IMR-90 (cell line): Measurements from ENCODE around the gene DSCAM. TPM values are rescaled to one million over a fixed set of nuclear protein-coding genes. Genes with fewer than 3 reads are reported as not detected.

ENCODE experiments used
- ATAC-seq: fragments of 200-7000 bp; cut with Tn5 transposase; 2 replicates; pipeline ENCODE4 v1.9.1; 2020; ENCODE audit warnings: low read depth, mild to moderate bottlenecking, moderate library complexity
- BruUV-seq: library from RNA; stranded (reverse); fragments of 400-500 nt; replicated peaks from 2 replicates; lab custom pipeline; 2021; lab: Mats Ljungman, UMichigan
- CTCF ChIA-PET: fragments of 300-600 bp; formaldehyde crosslinking; extraction: SDS; loops from one replicate; lab custom pipeline; 2021; ENCODE audit warnings: antibody characterized with exemption; lab: Yijun Ruan, JAX
- POLR2A ChIA-PET: fragments of 300-600 bp; sonication (Branson Sonifier 250); formaldehyde crosslinking; loops from one replicate; lab custom pipeline; 2022; ENCODE audit warnings: antibody characterized with exemption; ENCODE audit not compliant: unreplicated experiment; lab: Charles Lee
- DNase-seq: peaks from one replicate; pipeline ENCODE4 v3.0.0; 2013
- H2AFZ ChIP-seq: replicated peaks from 2 replicates; pipeline ENCODE3; 2013; ENCODE audit warnings: low read length, mild to moderate bottlenecking; ENCODE audit not compliant: poor library complexity
- H2AK5ac ChIP-seq: 2 replicates; pipeline ENCODE4 v1.6.1; 2013; ENCODE audit warnings: low read depth, low read length, inconsistent platforms
- H2AK9ac ChIP-seq: replicated peaks from 2 replicates; pipeline ENCODE3; 2013; ENCODE audit warnings: mild to moderate bottlenecking, low read depth, low read length, moderate library complexity; ENCODE audit not compliant: poor library complexity
- H2BK120ac ChIP-seq: 2 replicates; pipeline ENCODE4 v1.6.1; 2013; ENCODE audit warnings: low read depth, low read length, inconsistent platforms
- H2BK15ac ChIP-seq: 3 replicates; pipeline ENCODE4 v1.6.1; 2013; ENCODE audit warnings: low read depth, low read length, inconsistent platforms
- H2BK20ac ChIP-seq: 2 replicates; pipeline ENCODE4 v1.6.1; 2013; ENCODE audit warnings: low read depth, mild to moderate bottlenecking, inconsistent platforms, low read length, moderate library complexity
- H2BK5ac ChIP-seq: 2 replicates; pipeline ENCODE4 v1.6.1; 2013; ENCODE audit warnings: mild to moderate bottlenecking, low read depth, low read length, inconsistent platforms; ENCODE audit not compliant: poor library complexity, severe bottlenecking
- H3K14ac ChIP-seq: replicated peaks from 2 replicates; pipeline ENCODE4 v1.6.1; 2013; ENCODE audit warnings: low read depth, low read length, inconsistent platforms
- H3K18ac ChIP-seq: 2 replicates; pipeline ENCODE4 v1.6.1; 2013; ENCODE audit warnings: low read depth, low read length, control low read depth
- H3K23ac ChIP-seq: 2 replicates; pipeline ENCODE4 v1.6.1; 2013; ENCODE audit warnings: low read depth, low read length, inconsistent platforms
- H3K27ac ChIP-seq: 2 replicates; pipeline ENCODE4 v1.5.1; 2013; ENCODE audit warnings: mild to moderate bottlenecking, control low read depth, low read length; ENCODE audit not compliant: insufficient read depth
- H3K27me3 ChIP-seq: 2 replicates; pipeline ENCODE4 v1.6.1; 2013; ENCODE audit warnings: low read length; ENCODE audit not compliant: control insufficient read depth, insufficient read depth
- H3K36me3 ChIP-seq: 2 replicates; pipeline ENCODE4 v1.6.1; 2013; ENCODE audit warnings: low read length, mixed read lengths; ENCODE audit not compliant: control insufficient read depth, insufficient read depth
- H3K4ac ChIP-seq: 2 replicates; pipeline ENCODE4 v1.6.1; 2013; ENCODE audit warnings: low read depth, low read length, inconsistent platforms
- H3K4me1 ChIP-seq: 2 replicates; pipeline ENCODE4 v1.6.1; 2013; ENCODE audit warnings: low read length, mixed read lengths; ENCODE audit not compliant: control insufficient read depth, insufficient read depth
- H3K4me2 ChIP-seq: 2 replicates; pipeline ENCODE4 v1.6.1; 2013; ENCODE audit warnings: low read depth, mild to moderate bottlenecking, control low read depth, low read length, moderate library complexity
- H3K4me3 ChIP-seq: 2 replicates; pipeline ENCODE4 v1.5.1; 2013; ENCODE audit warnings: low read depth, mild to moderate bottlenecking, control low read depth, low read length, moderate library complexity; ENCODE audit not compliant: insufficient read depth
- H3K56ac ChIP-seq: 2 replicates; pipeline ENCODE4 v1.6.1; 2013; ENCODE audit warnings: low read length, inconsistent platforms; ENCODE audit not compliant: insufficient read depth; ENCODE audit errors: extremely low read depth
- H3K79me1 ChIP-seq, 2 experiments: 2 replicates each; pipeline ENCODE4 v1.6.1; 2013; ENCODE audit warnings: low read length in 2 of 2, inconsistent platforms in 1 of 2, low read depth in 1 of 2
- H3K9ac ChIP-seq: 2 replicates; pipeline ENCODE4 v1.6.1; 2013; ENCODE audit warnings: low read depth, low read length, control low read depth
- H3K9me1 ChIP-seq: 2 replicates; pipeline ENCODE4 v1.6.1; 2013; ENCODE audit warnings: low read length, inconsistent platforms; ENCODE audit not compliant: insufficient read depth
- H3K9me3 ChIP-seq: 2 replicates; pipeline ENCODE4 v1.6.1; 2013; ENCODE audit warnings: low read length; ENCODE audit not compliant: control insufficient read depth, insufficient read depth
- H4K20me1 ChIP-seq: 2 replicates; pipeline ENCODE4 v1.6.1; 2013; ENCODE audit warnings: low read length, inconsistent platforms; ENCODE audit not compliant: insufficient read depth
- H4K5ac ChIP-seq: 2 replicates; pipeline ENCODE4 v1.6.1; 2013; ENCODE audit warnings: mild to moderate bottlenecking, low read depth, low read length, control low read depth
- H4K8ac ChIP-seq, 2 experiments: 2 replicates each; pipeline ENCODE4 v1.6.1; 2013; ENCODE audit warnings: low read depth in 2 of 2, low read length in 2 of 2, control low read depth in 1 of 2, inconsistent platforms in 1 of 2
- H4K91ac ChIP-seq: 2 replicates; pipeline ENCODE4 v1.6.1; 2013; ENCODE audit warnings: low read depth, low read length, inconsistent platforms; ENCODE audit not compliant: insufficient read depth
- BHLHE40 ChIP-seq: fragments of 150-350 bp; IDR thresholded peaks from 2 replicates; pipeline ENCODE4 v1.6.1; 2016; ENCODE audit warnings: mild to moderate bottlenecking, low read depth, low read length
- CEBPB ChIP-seq: IDR thresholded peaks from 2 replicates; pipeline ENCODE4 v1.6.1; 2012; ENCODE audit warnings: low read depth, low read length, improper control_type of control experiment
- CHD1 ChIP-seq: IDR thresholded peaks from 2 replicates; pipeline ENCODE4 v1.6.1; 2012; ENCODE audit warnings: low read depth, low read length, improper control_type of control experiment
- CTCF ChIP-seq: conservative IDR thresholded peaks from 2 replicates; pipeline ENCODE4 v1.5.1; 2012; ENCODE audit warnings: mild to moderate bottlenecking, low read depth, low read length, improper control_type of control experiment
- FOS ChIP-seq: fragments of 150-350 bp; IDR thresholded peaks from 2 replicates; pipeline ENCODE4 v1.6.1; 2016; ENCODE audit warnings: low read depth, low read length
- MAFK ChIP-seq: IDR thresholded peaks from 2 replicates; pipeline ENCODE4 v1.6.1; 2012; ENCODE audit warnings: low read depth, low read length, improper control_type of control experiment
- MAZ ChIP-seq: IDR thresholded peaks from 2 replicates; pipeline ENCODE4 v1.6.1; 2012; ENCODE audit warnings: low read depth, mild to moderate bottlenecking, low read length, improper control_type of control experiment, moderate library complexity, borderline replicate concordance
- MXI1 ChIP-seq: IDR thresholded peaks from 2 replicates; pipeline ENCODE4 v1.6.1; 2012; ENCODE audit warnings: low read depth, mild to moderate bottlenecking, low read length, moderate library complexity, borderline replicate concordance
- NFE2L2 ChIP-seq: fragments of 150-350 bp; IDR thresholded peaks from 2 replicates; pipeline ENCODE4 v1.6.1; 2016; ENCODE audit warnings: low read depth, mild to moderate bottlenecking, low read length
- POLR2A ChIP-seq: IDR thresholded peaks from 2 replicates; pipeline ENCODE4 v1.6.1; 2012; ENCODE audit warnings: mild to moderate bottlenecking, low read depth, low read length
- RAD21 ChIP-seq: IDR thresholded peaks from 2 replicates; pipeline ENCODE4 v1.6.1; 2012; ENCODE audit warnings: low read length, improper control_type of control experiment
- RCOR1 ChIP-seq: IDR thresholded peaks from 2 replicates; pipeline ENCODE4 v1.6.1; 2012; ENCODE audit warnings: mild to moderate bottlenecking, low read length, improper control_type of control experiment; ENCODE audit not compliant: insufficient replicate concordance
- RFX5 ChIP-seq: IDR thresholded peaks from 2 replicates; pipeline ENCODE4 v1.8.0; 2012; ENCODE audit warnings: low read depth, mild to moderate bottlenecking, low read length, moderate library complexity
- SMC3 ChIP-seq: fragments of 150-350 bp; IDR thresholded peaks from 2 replicates; pipeline ENCODE4 v1.6.1; 2016; ENCODE audit warnings: low read depth, mild to moderate bottlenecking, antibody characterized with exemption, low read length, moderate library complexity
- dilution Hi-C: fragments of 300-500 bp; cut with HindIII; formaldehyde crosslinking; loops from one replicate; pipeline ENCODE4 v1.14.3; 2018; ENCODE audit warnings: low sequenced_read_pairs; ENCODE audit not compliant: unreplicated experiment
- in situ Hi-C: fragments of 300-500 bp; cut with MboI; formaldehyde crosslinking; loops from 3 replicates; pipeline ENCODE4 v1.14.3; 2019; ENCODE audit warnings: low sequenced_read_pairs, inconsistent platforms, mixed read lengths
- intact Hi-C: fragments of 100-400 bp; cut with micrococcal nuclease; formaldehyde crosslinking; loops from 2 replicates; pipeline ENCODE4 v1.10.0; 2022
- polyA plus RNA-seq, 3 experiments: library from polyadenylated mRNA; depleted of rRNA; stranded (reverse); fragments of >200 nt; gene quantifications; 2 replicates each; pipeline ENCODE4 v1.2.3, GENCODE V29; 2012; ENCODE audit warnings: low replicate concordance in 1 of 3
- total RNA-seq: library from RNA; depleted of rRNA; stranded (reverse); fragments of >200 nt; gene quantifications from 2 replicates; pipeline ENCODE4 v1.2.3, GENCODE V29; 2012
- TF ChIP-seq, protein P1 (sequence below): fragments of 150-350 bp; IDR thresholded peaks from 2 replicates; pipeline ENCODE4 v1.6.1; 2016; ENCODE audit warnings: low read depth, mild to moderate bottlenecking, low read length, moderate library complexity, borderline replicate concordance
- TF ChIP-seq, protein P2 (sequence below): fragments of 150-350 bp; IDR thresholded peaks from 2 replicates; pipeline ENCODE4 v1.6.1; 2017; ENCODE audit warnings: mild to moderate bottlenecking, antibody characterized with exemption, low read length, low read depth

DSCAM gene
- total and polyA plus RNA-seq, 2 of the 4 experiments (the other 2 are of a cell fraction) = under 0.01 to 0.02 TPM

- no peak overlapping the region for H2AK5ac ChIP-seq
- H2AFZ ChIP-seq = no peak overlapping the region
- no peak overlapping the region for H3K4me3 ChIP-seq
- no TSS peak for BruUV-seq
- H3K56ac ChIP-seq = no peak overlapping the region
- no peaks in the 10 kb centered on the region for H3K79me1 ChIP-seq
- TF ChIP-seq CHD1 (no peak), SMC3 (no peak), RFX5 (no peak), RCOR1 (no peak), POLR2A (no peak), CEBPB (no peak), CTCF (no peak), NFE2L2 (no peak), FOS (no peak), MXI1 (no peak), MAZ (no peak), BHLHE40 (no peak), MAFK (no peak), RAD21 (no peak)
- TF ChIP-seq, protein P1, sequence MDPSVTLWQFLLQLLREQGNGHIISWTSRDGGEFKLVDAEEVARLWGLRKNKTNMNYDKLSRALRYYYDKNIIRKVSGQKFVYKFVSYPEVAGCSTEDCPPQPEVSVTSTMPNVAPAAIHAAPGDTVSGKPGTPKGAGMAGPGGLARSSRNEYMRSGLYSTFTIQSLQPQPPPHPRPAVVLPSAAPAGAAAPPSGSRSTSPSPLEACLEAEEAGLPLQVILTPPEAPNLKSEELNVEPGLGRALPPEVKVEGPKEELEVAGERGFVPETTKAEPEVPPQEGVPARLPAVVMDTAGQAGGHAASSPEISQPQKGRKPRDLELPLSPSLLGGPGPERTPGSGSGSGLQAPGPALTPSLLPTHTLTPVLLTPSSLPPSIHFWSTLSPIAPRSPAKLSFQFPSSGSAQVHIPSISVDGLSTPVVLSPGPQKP = no peak
- TF ChIP-seq, protein P2, sequence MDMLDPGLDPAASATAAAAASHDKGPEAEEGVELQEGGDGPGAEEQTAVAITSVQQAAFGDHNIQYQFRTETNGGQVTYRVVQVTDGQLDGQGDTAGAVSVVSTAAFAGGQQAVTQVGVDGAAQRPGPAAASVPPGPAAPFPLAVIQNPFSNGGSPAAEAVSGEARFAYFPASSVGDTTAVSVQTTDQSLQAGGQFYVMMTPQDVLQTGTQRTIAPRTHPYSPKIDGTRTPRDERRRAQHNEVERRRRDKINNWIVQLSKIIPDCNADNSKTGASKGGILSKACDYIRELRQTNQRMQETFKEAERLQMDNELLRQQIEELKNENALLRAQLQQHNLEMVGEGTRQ = no peak
- in situ Hi-C loops = no loop called here
- CTCF ChIA-PET = no interaction called here
- no peaks in the 10 kb centered on the region for H3K9me1 ChIP-seq
- H2BK120ac ChIP-seq = no peak overlapping the region
- no peak overlapping the region for H3K14ac ChIP-seq
- H3K4me2 ChIP-seq = no peak overlapping the region
- DNase-seq (no peak), ATAC-seq (no peak)
- H3K4me1 ChIP-seq = no peaks in the 10 kb centered on the region
- no peak overlapping the region for H3K27ac ChIP-seq
- dilution Hi-C loops = no loop called here
- no peaks in the 10 kb centered on the region for H3K27me3 ChIP-seq
- no peak overlapping the region for H3K18ac ChIP-seq
- no peak overlapping the region for H4K8ac ChIP-seq
- no peak overlapping the region for H4K5ac ChIP-seq
- H2AK9ac ChIP-seq = no peak overlapping the region
- POLR2A ChIA-PET = no interaction called here
- H2BK15ac ChIP-seq = no peak overlapping the region
- no peak overlapping the region for H2BK5ac ChIP-seq
- intact Hi-C loops = no loop called here
- no peaks in the 10 kb centered on the region for H4K20me1 ChIP-seq
- no peaks in the 10 kb centered on the region for H3K36me3 ChIP-seq
- no peak overlapping the region for H3K9ac ChIP-seq
- H3K23ac ChIP-seq = no peak overlapping the region
- H3K4ac ChIP-seq = no peak overlapping the region
- H4K91ac ChIP-seq = no peak overlapping the region
- no peak overlapping the region for H2BK20ac ChIP-seq
- H3K9me3 ChIP-seq = peaks cover 14% of the 10 kb centered on the region
These were observed 11.6 kb upstream of the DSCAM start for GRCh38 chr21:40858517-40858916.
